HG03469 (cell line): Measurements from ENCODE around the gene TUBA3C.

Experiments
- ATAC-seq: cut with Tn5 transposase; IDR thresholded peaks from one replicate; pipeline ENCODE4 v1.9.1; 2021; ENCODE audit warnings: mild to moderate bottlenecking, moderate library complexity, moderate number of reproducible peaks; ENCODE audit not compliant: unreplicated experiment

TUBA3C gene

DNA sequence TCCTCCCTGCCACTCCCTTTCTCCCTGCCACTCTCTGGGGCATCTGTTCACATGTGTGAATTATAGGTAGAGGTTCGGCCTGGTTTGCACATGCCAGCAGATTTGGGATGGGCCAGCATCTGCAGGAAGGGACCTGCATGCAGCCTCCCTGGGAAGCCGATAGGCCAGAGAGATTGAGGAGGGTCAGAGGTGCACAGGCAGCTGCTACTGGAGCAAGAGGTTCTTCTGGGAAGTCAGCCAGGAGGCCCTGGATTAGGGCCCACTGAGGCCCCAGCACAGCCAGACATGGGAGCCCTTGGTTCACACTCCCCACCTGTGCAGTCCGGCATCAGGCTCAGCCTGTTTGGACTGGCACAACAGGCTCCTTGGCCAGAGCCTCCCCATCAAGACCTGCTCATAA is 12.1 kb downstream of the TUBA3C start:
- no peak for ATAC-seq

DNA sequence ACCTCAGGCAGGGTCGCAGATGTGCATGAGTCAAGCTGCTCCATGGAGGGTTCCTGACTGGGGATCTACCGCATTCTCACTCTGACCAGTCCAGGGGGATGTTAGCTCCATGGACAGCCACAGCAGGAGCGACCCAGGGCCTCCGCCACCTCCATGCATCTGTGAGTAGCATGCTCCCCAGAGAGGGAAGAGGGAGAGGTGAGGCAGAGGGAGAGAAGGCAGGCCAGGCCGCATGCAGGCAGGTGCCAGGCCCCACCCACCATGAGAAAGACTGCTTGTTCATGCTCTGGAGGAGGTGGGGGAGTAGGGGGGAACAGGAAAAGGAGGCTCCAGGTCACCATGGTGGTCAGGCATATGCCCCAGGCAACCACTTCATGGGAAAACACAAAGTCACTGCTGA is 20.3 kb downstream of the TUBA3C start:
- no peak for ATAC-seq

DNA sequence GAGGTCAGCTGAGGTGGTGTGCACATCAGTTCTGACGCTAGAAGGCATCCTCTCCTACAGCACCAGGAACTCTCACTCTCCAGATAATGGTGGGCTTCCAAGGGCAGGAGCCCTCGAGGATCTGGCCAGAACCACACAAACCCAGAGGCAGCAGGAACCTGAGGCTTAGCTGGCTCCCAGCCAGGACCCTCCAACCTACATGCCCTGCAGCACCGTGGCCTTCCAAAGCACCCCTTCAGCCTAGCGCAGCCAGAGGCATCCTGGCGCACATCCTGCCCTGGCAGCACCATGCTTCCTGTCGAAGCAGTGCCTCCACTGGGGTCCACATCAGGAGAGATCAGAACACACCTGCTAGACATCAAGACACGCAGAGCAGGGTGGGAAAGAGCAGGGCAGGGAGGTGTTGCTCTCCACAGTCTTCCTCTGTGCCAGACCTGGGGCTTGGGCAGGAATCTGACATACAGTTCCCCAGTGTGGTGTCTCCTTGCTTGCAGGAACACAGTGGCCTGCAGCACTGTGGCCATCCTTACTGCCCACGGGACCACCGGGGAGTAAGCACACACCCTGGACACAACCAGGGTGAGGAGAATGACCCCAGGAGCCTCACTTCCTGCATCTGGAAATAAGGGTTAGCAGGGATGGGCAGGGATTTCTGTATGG is 21.7 kb downstream of the TUBA3C start:
- no peak for ATAC-seq

DNA sequence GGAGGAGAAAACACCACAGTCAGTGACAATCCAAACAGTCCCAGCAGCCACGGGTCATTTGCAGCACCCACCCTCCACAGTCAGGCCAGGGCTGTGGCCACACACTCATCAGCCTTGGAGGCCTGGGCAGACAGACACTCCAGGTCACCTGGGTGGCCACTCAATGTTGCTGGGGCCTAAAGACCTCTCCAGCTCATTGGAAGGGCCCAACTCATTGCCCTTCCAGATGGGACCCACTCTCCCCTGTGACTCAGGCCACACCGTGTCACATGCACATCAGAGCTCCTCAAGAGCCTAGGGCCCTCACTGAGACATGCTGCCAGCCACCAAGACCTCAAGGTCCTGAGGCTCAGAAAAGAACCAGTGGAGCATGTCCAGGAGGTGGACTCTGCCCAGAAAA is 22.4 kb downstream of the TUBA3C start:
- no peak for ATAC-seq

DNA sequence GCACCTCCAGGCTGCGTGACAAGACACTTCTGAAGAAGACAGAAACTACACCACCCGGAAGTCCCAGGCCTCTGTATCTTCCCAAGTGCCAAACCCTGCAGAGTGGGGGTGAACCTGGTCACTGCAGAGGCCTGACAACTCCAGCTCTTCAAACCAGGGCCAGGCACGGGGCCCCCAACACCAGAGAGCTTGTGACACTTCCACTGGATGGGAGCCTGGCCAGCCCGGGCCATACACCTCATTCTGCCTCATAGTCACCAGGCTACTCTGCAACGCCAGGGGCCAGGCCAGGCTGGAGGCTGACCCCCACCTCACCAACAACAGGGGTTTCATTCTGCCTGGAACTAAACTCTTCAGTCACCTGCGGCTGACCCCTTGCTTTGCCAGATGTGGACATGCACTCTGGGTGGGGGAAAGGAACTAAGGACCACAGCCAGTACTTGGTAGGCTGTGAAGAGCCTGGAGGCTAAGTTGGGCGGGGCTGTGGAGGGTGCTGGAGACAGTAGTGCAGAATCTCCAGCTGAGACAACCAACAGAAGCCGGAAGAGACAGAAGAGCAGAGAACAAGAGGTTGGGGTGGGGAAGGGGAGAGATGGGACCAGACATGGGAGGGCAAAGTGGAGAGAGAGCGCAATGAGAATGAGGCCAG is 23.0 kb downstream of the TUBA3C start:
- ATAC-seq = no peak

DNA sequence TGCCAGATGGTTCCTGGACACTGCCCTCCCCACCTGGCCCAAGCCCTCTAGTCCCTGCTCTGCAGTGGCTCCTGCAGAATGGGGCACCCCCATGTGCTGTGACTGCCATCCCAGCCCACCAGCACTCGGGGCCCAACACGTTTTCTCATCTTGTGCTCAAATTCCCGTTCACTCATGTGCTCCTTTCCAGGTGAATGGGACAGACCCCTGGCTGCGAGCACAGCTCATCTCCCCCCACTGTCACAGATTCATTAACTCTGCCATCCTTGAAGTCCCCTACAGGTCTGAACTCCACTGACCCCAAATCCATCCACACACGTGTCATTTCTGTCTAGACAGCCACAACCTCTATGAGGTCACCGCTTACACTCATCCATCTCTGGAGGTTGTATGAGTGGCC is 23.6 kb downstream of the TUBA3C start:
- ATAC-seq = no peak

DNA sequence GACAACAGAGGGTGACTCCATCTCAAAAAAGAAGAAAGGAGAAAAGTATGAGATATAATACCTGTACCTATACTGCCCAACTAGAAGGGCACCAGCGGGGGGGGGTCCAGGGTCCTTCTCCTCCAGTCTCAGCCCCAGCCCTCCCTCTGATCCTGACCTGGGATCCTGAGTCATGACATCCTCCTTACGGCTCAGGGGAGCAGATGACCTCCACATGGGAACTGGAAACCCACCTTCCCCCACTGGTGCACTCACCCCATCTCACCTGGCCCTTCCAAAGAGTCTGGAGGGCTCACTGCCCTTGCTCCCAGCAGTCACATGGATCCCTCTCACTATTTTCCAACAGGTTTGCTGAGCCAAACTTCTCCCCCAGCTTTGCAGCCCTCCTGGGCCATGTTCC is 24.2 kb downstream of the TUBA3C start:
- no peak for ATAC-seq

DNA sequence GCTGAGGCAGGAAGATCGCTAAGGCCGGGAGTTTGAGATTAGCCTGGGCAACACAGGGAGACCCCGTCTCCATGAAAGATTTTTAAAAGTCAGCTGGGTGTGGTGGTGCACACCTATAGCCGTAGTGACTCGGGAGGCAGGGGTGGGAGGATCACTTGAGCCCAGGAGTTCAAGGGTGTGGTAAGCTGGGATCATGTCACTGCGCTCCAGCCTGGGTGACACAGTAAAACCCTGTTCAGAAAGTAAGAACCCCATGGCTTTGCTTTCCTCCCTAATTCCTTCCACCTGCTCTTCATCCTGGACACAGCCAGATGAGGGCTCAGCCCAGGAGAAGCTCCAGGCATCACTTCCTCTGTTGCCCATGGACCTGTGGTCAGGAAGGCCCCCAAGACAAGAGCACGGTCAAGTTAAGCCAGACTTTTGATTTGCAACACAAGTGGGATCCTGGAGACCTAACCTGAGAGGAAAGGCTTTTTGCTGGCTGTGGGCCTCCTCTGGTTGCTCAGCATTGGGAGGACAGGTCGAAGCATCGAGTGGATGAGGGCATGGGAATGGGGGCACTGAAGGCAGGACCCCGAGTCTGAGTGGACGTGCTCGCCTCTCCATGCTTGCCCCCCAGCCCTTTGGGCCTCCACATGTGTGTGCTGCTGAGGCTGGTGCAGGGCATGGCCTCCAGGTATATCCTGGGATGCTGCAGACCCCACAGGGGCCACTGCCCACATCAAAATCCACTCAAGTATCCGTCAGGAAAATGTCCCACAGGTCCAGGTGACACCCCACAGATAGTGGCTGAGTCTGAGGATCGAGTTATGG is 25.4 kb downstream of the TUBA3C start:
- no peak for ATAC-seq

DNA sequence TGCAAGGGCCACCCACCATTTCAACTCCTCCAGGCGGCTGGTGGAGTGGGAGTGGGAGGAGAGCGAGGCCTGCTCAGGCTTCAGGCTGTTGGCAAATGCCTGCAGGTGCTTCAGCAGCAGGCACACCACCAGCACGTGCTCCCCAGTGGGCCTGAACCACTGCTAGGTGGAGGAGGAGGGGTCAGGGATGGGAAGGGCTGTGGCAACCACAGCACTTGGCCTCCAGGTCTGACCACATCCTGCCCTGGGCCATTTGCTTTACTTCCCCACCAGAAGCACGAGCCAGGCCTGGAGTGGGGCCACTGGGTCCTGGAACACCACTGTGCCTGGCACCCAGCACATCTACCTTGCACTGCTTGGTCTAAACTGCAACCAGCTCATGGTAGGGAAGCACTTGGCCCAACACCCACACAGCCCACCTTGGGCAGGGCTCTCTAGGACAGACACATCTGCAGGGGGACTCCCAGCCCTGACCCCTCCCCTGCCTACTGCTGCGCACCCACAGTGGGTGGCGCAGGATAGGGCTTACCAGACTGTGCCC is 26.2 kb downstream of the TUBA3C start:
- ATAC-seq = no peak

DNA sequence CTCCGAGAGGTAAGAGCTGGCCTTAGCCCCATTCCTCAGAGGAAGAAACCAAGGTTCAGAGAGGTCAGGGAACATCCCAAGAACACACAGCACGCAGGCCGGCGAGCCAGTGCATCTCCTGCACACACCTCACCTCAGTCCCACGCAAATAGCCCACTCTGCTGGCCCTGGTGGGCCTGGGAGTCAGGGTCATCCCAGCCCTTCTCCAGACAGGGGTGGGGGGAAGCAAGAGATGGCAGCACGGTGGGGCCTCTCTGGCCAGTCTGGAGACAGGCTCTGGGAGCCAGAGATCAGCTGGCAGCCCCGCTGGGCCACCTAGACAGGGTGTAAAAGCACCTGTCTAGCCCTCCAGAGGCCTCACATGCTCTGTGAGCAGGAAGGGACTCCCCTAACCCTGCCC is 26.8 kb downstream of the TUBA3C start:
- no peak for ATAC-seq

DNA sequence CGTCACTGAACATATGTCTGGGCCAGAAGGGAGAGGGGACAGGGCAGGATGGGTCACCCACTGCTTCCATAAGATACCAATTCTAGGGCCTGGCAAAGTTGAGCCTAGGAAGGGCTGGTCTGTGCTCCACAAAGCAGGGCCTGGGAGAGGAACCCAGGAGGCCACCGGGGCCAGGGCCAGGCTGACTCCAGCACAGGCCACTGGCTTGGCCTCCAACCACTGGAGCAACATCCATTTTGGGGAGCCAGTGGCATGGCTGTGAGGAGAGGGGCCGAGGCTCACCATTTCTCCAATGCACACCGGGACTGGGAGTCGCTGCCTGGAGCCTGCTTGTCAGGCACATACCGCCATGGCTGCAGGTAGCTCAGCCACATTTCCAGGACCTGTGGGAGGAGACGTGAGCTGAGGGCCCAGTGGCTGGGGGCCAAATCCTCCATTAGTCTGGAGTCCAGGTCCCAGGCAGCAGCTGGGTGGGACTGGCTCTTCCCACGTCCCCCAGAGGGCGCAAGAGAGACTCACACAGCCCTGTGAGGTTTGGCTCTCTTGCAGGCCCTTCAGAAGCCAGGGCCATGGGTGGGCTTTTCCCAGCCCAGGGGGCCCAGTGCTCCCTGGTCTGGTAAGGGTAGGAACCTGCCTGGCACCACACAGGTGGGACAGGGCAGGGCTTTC is 27.7 kb downstream of the TUBA3C start:
- ATAC-seq = no peak

DNA sequence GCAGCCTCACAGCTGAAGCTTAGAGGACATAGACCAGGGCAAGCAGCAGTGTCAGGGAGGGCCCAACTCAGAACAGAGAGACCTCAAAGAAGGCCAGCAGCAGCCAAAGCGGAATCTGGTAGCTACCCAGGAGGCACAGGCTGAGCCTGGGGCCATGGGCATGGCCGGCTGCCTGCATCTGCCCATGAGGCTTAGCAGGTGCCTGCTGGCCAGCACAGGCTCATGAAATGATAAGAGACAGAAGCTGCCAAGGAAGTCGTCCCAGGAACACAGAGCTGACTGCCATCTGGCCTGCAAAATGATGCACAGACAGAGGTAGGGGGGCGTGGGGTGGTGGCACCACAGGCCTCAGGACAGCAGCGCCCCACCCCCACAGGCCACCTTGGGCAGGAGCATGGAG is 29.2 kb downstream of the TUBA3C start:
- ATAC-seq = no peak

DNA sequence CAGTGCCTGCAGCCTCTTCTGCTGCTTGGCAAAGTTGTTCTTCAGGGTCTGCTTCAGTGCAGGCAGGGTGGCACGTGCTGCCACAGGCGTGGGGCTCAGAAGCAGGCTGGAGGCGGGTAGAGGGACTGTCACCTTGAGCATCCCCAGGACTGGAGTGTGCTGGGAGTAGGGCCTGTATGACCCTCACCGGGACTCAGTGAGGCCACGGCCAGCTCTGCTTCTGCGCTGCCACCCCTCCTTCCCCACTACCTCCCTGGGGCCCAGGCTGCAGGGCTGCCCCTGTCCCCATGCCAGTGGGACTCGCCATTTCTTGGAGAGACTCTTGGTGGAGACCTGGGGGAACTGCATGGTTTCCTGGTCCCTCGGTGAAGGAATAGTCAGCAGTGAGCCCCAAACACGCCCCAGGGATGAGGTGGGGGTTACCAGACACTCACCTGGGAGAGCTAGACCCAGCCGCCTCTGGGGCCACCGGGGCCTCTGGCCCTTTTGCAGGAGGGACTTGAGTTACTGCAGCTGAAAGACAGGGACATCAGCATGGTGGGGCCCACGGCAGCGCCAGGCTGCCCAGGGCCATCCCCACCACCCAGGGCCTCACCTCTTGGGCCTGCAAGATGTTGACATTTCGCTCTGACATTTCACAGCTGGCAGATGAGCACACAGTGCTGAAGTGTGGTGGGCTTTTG is 29.9 kb downstream of the TUBA3C start:
- no peak for ATAC-seq

DNA sequence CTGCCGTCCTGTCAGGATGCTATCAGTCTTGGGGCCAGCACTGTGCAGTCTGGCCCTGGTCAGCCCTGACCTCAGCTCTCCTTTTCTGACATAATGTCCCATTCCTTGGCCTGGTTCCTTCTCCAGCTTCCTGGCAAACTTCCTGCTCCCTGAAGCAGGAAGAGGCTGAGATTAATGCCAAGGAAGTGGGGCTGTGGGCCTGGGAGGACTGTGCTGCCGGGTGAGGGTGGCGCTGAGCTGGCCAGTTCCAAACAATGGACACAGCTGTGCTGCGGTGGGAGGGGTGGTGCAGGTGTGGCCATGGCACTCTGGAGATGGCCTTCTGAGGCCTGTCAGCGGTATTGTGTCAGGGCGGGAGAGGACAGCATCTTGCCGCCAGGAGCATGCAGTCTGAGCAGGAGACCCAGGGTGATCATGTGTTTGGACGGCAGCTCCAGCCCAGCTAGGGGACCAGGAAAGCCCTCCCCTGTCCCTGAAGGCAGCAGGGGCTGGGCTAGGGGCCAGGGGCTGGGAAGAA is 30.9 kb downstream of the TUBA3C start:
- ATAC-seq = no peak

DNA sequence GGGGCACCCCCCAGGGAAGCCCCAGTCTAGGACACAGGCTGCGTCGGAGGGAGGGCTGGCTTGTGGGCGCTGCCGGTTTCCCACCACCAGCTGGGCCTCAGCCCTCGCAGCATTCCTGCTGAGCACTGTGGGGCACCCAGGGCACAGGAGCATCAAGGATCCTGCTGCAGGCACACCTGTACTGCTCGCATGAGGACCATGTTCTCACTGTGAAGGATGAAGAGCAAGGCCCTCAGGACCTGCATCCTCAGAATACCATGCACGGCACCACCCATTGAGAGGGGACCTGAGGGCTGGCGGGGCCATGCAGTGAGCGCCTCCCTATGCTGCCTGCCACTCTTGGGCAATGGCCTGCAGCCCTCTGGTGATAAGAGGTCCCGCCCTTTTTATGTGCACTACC is 31.4 kb downstream of the TUBA3C start:
- no peak for ATAC-seq

DNA sequence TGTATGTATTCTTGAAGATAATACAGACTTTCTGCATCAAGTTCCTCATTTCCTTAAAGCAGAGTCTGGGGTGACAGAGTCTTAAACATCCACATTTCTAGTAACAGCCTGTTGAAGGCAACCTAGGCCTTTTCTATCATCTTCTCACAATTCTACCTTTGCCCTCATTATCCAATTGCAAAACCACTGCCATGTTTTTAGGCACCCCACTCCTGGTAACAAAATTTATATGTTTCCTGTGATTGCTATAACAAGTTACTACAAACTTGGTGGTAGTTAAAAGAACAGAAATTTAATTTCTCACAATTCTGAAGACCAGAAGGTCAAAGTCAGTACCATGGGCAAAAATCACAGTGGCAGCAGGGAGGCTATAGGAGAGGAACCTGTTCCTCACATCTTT is 33.1 kb downstream of the TUBA3C start:
- ATAC-seq = no peak
